ENCODE results near the gene EPHB1.
"Not testable (repeated sequence)": the region's sequence is repeated elsewhere in the genome, so short reads cannot be mapped to it uniquely, and the experiment has no call there.

The EPHB1 gene

DNA sequence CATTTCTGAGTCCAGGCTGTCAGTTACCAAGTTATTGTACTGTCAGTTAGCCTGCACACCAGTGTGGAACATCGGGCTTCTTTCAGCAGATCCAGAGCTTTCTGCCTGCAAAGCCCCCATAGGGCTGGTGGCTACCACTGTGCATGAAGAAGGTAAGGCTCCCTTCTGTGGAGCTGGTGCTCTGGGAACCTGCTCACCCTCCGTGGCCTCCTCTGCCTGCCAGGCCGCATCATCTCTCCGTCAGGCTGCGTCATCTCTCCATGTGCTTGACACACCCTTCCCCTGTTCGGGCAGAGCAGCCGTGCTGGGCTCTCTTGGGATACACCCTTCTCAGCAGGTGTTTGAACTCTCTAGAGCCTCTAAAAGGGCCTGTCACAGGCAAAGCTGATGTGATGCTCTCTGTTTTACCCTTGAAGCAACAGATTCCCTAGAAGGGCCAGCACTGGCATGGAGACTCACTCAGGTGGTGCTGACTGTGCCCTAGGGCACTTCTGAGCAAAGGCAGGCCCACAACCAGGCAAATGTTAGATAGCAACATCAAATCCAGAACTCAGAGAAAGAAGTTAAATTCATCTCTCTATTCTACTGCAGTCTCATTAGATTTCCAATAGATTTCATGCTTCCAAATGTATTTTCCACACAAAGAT lies 261.1 kb downstream of the EPHB1 start:
- DNase-seq (ENCODE audit: extremely low read depth, low read depth): no peak
- no peak overlapping the region for H3K4me3 ChIP-seq (replicated peaks; ENCODE audit: low read depth, low read length)
- TF ChIP-seq, protein P1, sequence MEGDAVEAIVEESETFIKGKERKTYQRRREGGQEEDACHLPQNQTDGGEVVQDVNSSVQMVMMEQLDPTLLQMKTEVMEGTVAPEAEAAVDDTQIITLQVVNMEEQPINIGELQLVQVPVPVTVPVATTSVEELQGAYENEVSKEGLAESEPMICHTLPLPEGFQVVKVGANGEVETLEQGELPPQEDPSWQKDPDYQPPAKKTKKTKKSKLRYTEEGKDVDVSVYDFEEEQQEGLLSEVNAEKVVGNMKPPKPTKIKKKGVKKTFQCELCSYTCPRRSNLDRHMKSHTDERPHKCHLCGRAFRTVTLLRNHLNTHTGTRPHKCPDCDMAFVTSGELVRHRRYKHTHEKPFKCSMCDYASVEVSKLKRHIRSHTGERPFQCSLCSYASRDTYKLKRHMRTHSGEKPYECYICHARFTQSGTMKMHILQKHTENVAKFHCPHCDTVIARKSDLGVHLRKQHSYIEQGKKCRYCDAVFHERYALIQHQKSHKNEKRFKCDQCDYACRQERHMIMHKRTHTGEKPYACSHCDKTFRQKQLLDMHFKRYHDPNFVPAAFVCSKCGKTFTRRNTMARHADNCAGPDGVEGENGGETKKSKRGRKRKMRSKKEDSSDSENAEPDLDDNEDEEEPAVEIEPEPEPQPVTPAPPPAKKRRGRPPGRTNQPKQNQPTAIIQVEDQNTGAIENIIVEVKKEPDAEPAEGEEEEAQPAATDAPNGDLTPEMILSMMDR (IDR thresholded peaks at IDR 0.05; ENCODE audit: low read depth, low read length, missing control alignments): no peak

DNA sequence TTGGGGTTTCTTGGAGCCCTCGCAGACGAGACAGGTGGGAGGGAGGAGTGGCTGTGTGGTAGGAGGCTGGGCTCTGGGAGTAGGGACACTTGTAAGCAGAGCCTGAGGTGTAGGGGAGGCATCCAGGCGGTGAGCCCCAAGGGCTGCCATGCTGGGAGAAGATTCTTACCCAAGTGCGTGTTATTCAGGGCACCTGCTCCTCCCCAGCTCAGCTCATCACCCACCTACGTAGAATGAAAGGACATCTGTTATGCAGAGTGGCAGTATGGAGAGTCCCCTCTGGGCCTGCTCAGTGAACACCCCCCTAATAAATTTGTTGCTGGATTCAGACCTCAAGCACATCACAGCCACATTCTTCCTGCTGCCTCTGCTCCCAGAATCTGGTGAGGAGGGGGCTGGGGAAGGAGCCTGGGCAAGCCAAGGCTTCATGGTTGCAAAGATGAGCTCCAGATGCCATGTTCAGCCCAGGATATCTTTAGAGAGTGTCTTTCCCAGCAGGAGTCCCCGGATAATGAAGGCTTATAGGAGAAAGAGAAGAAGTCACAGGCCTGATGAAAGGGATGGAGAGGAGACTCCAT lies 261.8 kb downstream of the EPHB1 start:
- no peak for DNase-seq (ENCODE audit: extremely low read depth, low read depth)
- TF ChIP-seq, protein P1 (IDR thresholded peaks at IDR 0.05; ENCODE audit: low read depth, low read length, missing control alignments): no peak

DNA sequence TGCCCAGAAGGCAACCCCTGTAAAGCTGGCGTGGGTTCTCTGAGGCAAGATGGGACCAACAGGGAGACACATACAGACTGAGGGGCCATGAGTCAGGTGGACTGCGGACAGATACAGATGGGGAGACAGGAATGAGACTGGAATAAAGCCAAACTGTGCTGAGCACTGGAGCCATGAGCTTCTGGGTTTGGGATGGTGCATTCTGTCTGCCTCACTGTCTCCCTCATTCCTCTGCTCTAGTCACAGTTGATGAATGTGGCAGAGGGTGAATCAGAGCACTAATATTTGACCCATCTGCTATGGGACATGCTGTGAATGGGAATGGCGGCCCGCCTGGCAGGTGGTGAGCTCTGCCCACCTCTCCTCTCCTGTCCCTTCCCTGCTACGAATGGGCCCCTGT lies 262.9 kb downstream of the EPHB1 start:
- TF ChIP-seq, protein P1 (IDR thresholded peaks at IDR 0.05; ENCODE audit: low read depth, low read length, missing control alignments): no peak
- DNase-seq (ENCODE audit: extremely low read depth, low read depth): no peak
- H3K4me3 ChIP-seq (replicated peaks; ENCODE audit: low read depth, low read length): no peak overlapping the region

More for the DNA sequence above, 261.8 kb downstream of the EPHB1 start:
- H3K4me3 ChIP-seq (replicated peaks; ENCODE audit: low read depth, low read length): no peak overlapping the region

DNA sequence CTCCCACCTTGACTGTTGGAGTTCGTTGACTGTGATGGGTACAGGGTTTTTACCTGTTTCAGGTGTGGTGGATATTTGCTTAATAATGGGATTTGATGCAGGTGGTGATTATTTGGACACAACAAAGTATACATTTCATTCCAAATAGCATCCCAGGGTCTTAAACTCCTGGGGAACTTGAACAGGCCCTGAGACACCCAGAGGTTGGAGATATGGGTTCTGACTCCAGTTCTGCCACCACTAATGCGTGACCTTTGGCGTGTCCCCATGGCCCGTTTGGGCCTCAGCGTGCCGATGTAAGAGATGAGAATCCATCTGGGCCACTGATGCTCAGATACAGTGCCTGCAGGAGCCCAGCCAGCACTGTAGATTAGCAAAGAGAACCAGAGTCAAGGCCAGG lies 264.5 kb downstream of the EPHB1 start:
- no peak for DNase-seq (ENCODE audit: extremely low read depth, low read depth)
- TF ChIP-seq, protein P1 (IDR thresholded peaks at IDR 0.05; ENCODE audit: low read depth, low read length, missing control alignments): no peak
- H3K4me3 ChIP-seq (replicated peaks; ENCODE audit: low read depth, low read length): no peak overlapping the region

DNA sequence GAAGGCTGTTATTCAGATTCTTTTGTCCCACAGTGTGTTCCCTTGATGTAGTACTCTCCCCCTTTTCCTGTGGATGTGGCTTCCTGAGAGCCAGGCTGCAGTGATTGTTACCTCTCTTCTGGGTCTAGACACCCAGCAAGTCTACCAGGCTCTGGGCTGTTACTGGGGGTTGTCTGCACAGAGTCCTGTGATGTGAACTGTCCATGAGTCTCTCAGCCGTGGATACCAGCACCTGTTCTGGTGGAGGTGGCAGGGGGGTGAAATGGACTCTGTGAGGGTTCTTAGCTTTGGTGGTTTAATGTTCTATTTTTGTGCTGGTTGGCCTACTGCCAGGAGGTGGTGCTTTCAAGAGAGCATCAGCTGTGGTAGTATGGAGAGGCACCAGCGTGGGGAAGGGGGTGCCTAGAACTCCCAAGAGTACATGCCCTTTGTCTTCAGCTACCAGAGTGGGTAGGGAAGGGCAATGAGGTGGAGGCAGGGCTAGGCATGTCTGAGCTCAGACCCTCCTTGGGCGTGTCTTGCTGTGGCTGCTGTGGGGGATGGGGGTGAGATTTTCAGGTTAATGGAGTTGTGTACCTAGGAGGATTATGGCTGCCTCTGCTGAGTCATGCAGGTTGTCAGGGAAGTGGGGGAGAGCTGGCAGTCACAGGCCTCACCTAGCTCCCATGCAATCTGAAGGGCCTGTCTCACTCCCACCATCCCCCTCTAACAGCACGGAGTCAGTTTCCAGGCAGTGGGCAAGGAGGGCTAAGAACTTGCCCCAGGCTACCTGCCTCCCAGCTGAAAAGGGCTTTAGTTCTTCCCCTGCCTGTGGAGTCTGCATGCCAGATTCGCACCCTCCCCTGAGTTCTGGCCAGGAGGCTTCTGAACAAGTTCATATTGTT lies 272.0 kb downstream of the EPHB1 start:
- H3K4me3 ChIP-seq (replicated peaks; ENCODE audit: low read depth, low read length); DNase-seq (ENCODE audit: extremely low read depth, low read depth): not testable (repeated sequence)

DNA sequence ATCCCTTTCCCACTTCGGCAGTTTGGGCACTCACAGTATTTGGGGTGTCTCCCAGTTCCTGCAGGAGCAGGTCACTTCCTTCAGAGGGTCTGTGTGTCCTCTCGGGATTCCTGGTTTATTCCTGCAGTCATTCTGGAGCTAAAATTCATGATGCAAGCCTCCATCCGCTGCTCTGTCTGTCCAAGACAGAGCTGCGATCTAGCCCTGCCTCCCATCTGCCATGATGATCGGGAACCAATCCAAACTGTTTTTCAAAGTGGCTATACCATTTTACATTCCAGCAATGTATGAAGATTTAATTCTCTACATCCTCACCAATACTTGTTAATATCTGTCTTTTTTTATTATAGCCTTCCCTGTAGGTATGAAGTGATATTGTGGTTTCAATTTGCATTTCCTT lies 273.0 kb downstream of the EPHB1 start:
- TF ChIP-seq, protein P1 (IDR thresholded peaks at IDR 0.05; ENCODE audit: low read depth, low read length, missing control alignments): no peak
- no peak for DNase-seq (ENCODE audit: extremely low read depth, low read depth)
- no peak overlapping the region for H3K4me3 ChIP-seq (replicated peaks; ENCODE audit: low read depth, low read length)

DNA sequence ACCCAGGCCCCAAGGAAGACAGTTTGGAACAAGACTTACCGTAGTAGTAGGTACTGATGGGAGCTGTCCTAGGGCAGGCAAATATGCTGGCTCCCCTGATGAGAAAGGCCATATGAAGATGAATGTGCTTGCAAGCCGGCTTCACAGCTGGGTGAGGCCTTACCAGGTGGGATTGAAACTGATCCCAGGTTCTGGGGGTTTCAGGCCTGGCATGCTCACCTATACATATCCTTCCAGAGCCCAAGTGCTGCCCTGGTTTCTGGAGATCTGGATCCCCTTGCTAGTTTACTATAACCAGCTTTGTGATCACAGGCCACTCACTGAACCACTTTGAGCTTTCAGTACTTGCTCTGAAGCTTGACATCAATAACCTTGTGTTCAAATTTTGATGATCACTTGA lies 274.3 kb downstream of the EPHB1 start:
- TF ChIP-seq, protein P1 (IDR thresholded peaks at IDR 0.05; ENCODE audit: low read depth, low read length, missing control alignments): no peak
- H3K4me3 ChIP-seq (replicated peaks; ENCODE audit: low read depth, low read length): no peak overlapping the region

More for the DNA sequence above, 274.3 kb downstream of the EPHB1 start:
- no peak for DNase-seq (ENCODE audit: extremely low read depth, low read depth)
